ENCODE results near the gene POLR2A.

Gene POLR2A

GRCh38 chr17:7484067-7484918, at the start of gene POLR2A:
POLR2A (plus strand) TSS chr17:7484366.
- DNase-seq (ENCODE audit: low read depth): peak; percentile 98

- DNase-seq (ENCODE audit: low read depth): peak; percentile 28
Observed at GRCh38 chr17:7435676-7436555, 48.2 kb upstream of the POLR2A start.

GRCh38 chr17:7436556-7437368, 47.4 kb upstream of the POLR2A start:
- peak; percentile 79 for DNase-seq (ENCODE audit: low read depth)

- DNase-seq (ENCODE audit: low read depth): no peak
Observed at GRCh38 chr17:7437369-7437863, 46.8 kb upstream of the POLR2A start.

GRCh38 chr17:7437950-7438614, 46.1 kb upstream of the POLR2A start:
- DNase-seq (ENCODE audit: low read depth): no peak

- no peak for DNase-seq (ENCODE audit: low read depth)
Observed at GRCh38 chr17:7438656-7439460, 45.3 kb upstream of the POLR2A start.

- DNase-seq (ENCODE audit: low read depth): no peak
Observed at GRCh38 chr17:7439462-7440112, 44.6 kb upstream of the POLR2A start, which contains the start of gene FGF11. FGF11 (plus strand) TSS chr17:7439512; CDS start chr17:7439621, 109 bp downstream.

- peak; percentile 48 for DNase-seq (ENCODE audit: low read depth)
Observed at GRCh38 chr17:7440113-7440833, 43.9 kb upstream of the POLR2A start.

GRCh38 chr17:7440834-7441195, 43.4 kb upstream of the POLR2A start:
- peak; percentile 23 for DNase-seq (ENCODE audit: low read depth)

GRCh38 chr17:7441266-7441665, 42.9 kb upstream of the POLR2A start:
- DNase-seq (ENCODE audit: low read depth): no peak

- DNase-seq (ENCODE audit: low read depth): no peak
Observed at GRCh38 chr17:7442142-7442541, 42.0 kb upstream of the POLR2A start.

- peak; percentile 57 for DNase-seq (ENCODE audit: low read depth)
Observed at GRCh38 chr17:7443499-7444485, 40.4 kb upstream of the POLR2A start.

- peak; percentile 52 for DNase-seq (ENCODE audit: low read depth)
Observed at GRCh38 chr17:7444682-7445618, 39.2 kb upstream of the POLR2A start, which contains the start of gene CHRNB1. CHRNB1 (plus strand) TSS chr17:7445061; CDS start chr17:7445128, 67 bp downstream.

GRCh38 chr17:7445619-7445968, 38.6 kb upstream of the POLR2A start:
- no peak for DNase-seq (ENCODE audit: low read depth)

- no peak for DNase-seq (ENCODE audit: low read depth)
Observed at GRCh38 chr17:7448461-7448860, 35.7 kb upstream of the POLR2A start.

GRCh38 chr17:7459961-7460545, 24.1 kb upstream of the POLR2A start:
- DNase-seq (ENCODE audit: low read depth): peak; percentile 27
